ENCODE results near the gene TMEM151B. TPM values are rescaled to one million over a fixed set of nuclear protein-coding genes. Genes with fewer than 3 reads are reported as not detected.

The TMEM151B gene
- total and polyA plus RNA-seq, 10 of the 15 experiments (the other 5 are each of a cell fraction or from before 2014, with no cell fraction given), result 0.01 to 0.19 (median 0.05) TPM; not detected in 6

GRCh38 chr6:44220913-44221290, 49.3 kb upstream of the TMEM151B start:
- WGBS (ENCODE audit: insufficient coverage, insufficient replicate concordance, low lambda C conversion rate, missing lambda C conversion rate), result 88% methylated on average over 4 of the region's 4 CpGs
- Histone ChIP-seq H3K4me3 (no peak overlapping the region), H3K36me3 (ENCODE audit: control insufficient read depth in 2 of 2, insufficient read depth in 2 of 2, low read length in 1 of 2) (no peaks in the 10 kb centered on the region), H3K9ac (ENCODE audit: control insufficient read depth, insufficient read depth, low read length) (no peak overlapping the region), H3K27me3 (replicated peaks in 1 of 2; ENCODE audit: control insufficient read depth in 2 of 2, insufficient read depth in 2 of 2, low read length in 1 of 2) (no peaks in the 10 kb centered on the region), H4K20me1 (ENCODE audit: control insufficient read depth, insufficient read depth) (no peaks in the 10 kb centered on the region), H3K4me2 (ENCODE audit: control insufficient read depth, insufficient read depth) (no peak overlapping the region), H2AFZ (ENCODE audit: control insufficient read depth, low read depth, low read length) (no peak overlapping the region), H3K9me3 (replicated peaks; ENCODE audit: control insufficient read depth, insufficient read depth, low read length) (no peaks in the 10 kb centered on the region), H3K4me1 (ENCODE audit: control insufficient read depth, insufficient read depth, low read length) (peaks cover 45% of the 10 kb centered on the region), H3K79me2 (ENCODE audit: control insufficient read depth, insufficient read depth, low read length) (peaks cover 23% of the 10 kb centered on the region), H3K27ac (ENCODE audit: control insufficient read depth, insufficient read depth) (peak overlapping the region; percentile 15)
- ATAC-seq (no peak), FAIRE-seq (no peak), DNase-seq (ENCODE audit: low read depth, low spot score) (no peak)
- TF ChIP-seq NFYA (IDR thresholded peaks at IDR 0.05; ENCODE audit: borderline replicate concordance, low read depth, low read length), result no peak
- no peak for TF ChIP-seq RCOR1 (conservative IDR thresholded peaks at IDR 0.05; ENCODE audit: low read depth, low read length)
- no peak for TF ChIP-seq FOXK2 (IDR thresholded peaks at IDR 0.05)
- no peak for TF ChIP-seq ZNF274 (IDR thresholded peaks at IDR 0.05; ENCODE audit: insufficient read depth, insufficient read length)
- no peak for TF ChIP-seq SPI1 (IDR thresholded peaks at IDR 0.05; ENCODE audit: borderline replicate concordance, insufficient read depth, low read depth, low read length)
- no peak for TF ChIP-seq ETV6 (conservative IDR thresholded peaks at IDR 0.05 in 1 of 2, IDR thresholded peaks at IDR 0.05 in 1 of 2; ENCODE audit: borderline replicate concordance in 1 of 2, low read depth in 1 of 2)
- TF ChIP-seq MTA3 (IDR thresholded peaks at IDR 0.05; ENCODE audit: borderline replicate concordance, low read length), result no peak
- TF ChIP-seq IRF5 (IDR thresholded peaks at IDR 0.05; ENCODE audit: borderline replicate concordance), result no peak
- TF ChIP-seq BMI1 (IDR thresholded peaks at IDR 0.05; ENCODE audit: borderline replicate concordance), result no peak
- TF ChIP-seq, protein P1, sequence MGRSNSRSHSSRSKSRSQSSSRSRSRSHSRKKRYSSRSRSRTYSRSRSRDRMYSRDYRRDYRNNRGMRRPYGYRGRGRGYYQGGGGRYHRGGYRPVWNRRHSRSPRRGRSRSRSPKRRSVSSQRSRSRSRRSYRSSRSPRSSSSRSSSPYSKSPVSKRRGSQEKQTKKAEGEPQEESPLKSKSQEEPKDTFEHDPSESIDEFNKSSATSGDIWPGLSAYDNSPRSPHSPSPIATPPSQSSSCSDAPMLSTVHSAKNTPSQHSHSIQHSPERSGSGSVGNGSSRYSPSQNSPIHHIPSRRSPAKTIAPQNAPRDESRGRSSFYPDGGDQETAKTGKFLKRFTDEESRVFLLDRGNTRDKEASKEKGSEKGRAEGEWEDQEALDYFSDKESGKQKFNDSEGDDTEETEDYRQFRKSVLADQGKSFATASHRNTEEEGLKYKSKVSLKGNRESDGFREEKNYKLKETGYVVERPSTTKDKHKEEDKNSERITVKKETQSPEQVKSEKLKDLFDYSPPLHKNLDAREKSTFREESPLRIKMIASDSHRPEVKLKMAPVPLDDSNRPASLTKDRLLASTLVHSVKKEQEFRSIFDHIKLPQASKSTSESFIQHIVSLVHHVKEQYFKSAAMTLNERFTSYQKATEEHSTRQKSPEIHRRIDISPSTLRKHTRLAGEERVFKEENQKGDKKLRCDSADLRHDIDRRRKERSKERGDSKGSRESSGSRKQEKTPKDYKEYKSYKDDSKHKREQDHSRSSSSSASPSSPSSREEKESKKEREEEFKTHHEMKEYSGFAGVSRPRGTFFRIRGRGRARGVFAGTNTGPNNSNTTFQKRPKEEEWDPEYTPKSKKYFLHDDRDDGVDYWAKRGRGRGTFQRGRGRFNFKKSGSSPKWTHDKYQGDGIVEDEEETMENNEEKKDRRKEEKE (IDR thresholded peaks at IDR 0.05), result no peak
- TF ChIP-seq MEF2A (IDR thresholded peaks at IDR 0.05; ENCODE audit: insufficient read depth, low read depth, low read length), result no peak
- TF ChIP-seq ZBTB40 (IDR thresholded peaks at IDR 0.05; ENCODE audit: borderline replicate concordance), result no peak
- no TSS peak for BruUV-seq (replicated peaks)
- CTCF ChIA-PET, result interaction anchor here (0.7 to 5.9 kb wide), 17 partner anchors 8 to 104 kb away, joined by 3 to 95 read pairs (median 5); partner anchors contain the start of gene HSP90AB1
- in situ Hi-C loops (cut with MboI) (no loop called here), intact Hi-C loops (cut with micrococcal nuclease; ENCODE audit: unreplicated experiment) (loop anchor here (1.0 kb wide), 1 partner anchor 25 kb away; no protein-coding TSS in a partner anchor)
- SMC1A ChIA-PET (ENCODE audit: uncharacterized antibody, unreplicated experiment), result interaction anchor here (1.2 to 2.2 kb wide), 5 partner anchors 22 to 44 kb away, joined by 4 to 6 read pairs (median 6); no protein-coding TSS in a partner anchor
- POLR2A ChIA-PET, result interaction anchor here (0.6 to 7.0 kb wide), 8 partner anchors 16 to 264 kb away, joined by 3 to 63 read pairs (median 4); partner anchors contain the start of gene HSP90AB1
- RAD21 ChIA-PET (ENCODE audit: unreplicated experiment), result interaction anchor here (0.8 to 3.1 kb wide), 8 partner anchors 15 to 48 kb away, joined by 3 to 14 read pairs (median 6); partner anchors contain the start of gene HSP90AB1

Data from GM12878 (cell line).